GM19397 (cell line): Measurements from ENCODE around the gene FAM133A.
A peak's percentile ranks its signal among the peaks of the same experiment; 100 is the strongest.

Experiments used
- ATAC-seq: cut with Tn5 transposase; IDR thresholded peaks from one replicate; pipeline ENCODE4 v1.9.1; 2021; ENCODE audit warnings: mild to moderate bottlenecking, moderate library complexity; ENCODE audit not compliant: unreplicated experiment

The FAM133A gene

GRCh38 chrX:93673869-93674271 is at the start of gene FAM133A:
Gene FAM133A, plus strand, starts transcription at chrX:93674206. Its CDS starts 35,214 bp downstream, at chrX:93709420.
- ATAC-seq = no peak

- ATAC-seq = no peak
Observed at GRCh38 chrX:93637591-93637990, 36.4 kb upstream of the FAM133A start.

DNA sequence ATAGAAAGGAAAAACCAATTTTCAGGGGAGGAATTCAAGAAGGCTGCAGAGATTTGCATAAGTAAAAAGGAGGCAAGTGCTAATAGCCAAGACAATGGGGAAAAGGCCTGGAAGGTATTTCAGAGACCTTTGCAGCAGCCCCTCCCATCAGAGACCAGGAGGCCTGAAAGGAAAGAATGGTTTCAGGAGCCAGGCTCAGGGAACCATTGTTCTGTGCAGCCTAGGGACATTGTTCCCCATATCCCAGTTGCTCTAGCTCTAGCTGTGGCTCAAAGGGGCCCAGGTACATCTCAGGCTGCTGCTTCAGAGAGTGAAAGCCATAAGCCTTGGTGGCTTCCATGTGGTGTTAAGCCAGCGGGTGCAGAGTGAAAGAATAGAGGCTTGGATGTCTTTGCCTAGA is 24.6 kb upstream of the FAM133A start:
- ATAC-seq = no peak

GRCh38 chrX:93660575-93660974 is 13.4 kb upstream of the FAM133A start:
- ATAC-seq = no peak

DNA sequence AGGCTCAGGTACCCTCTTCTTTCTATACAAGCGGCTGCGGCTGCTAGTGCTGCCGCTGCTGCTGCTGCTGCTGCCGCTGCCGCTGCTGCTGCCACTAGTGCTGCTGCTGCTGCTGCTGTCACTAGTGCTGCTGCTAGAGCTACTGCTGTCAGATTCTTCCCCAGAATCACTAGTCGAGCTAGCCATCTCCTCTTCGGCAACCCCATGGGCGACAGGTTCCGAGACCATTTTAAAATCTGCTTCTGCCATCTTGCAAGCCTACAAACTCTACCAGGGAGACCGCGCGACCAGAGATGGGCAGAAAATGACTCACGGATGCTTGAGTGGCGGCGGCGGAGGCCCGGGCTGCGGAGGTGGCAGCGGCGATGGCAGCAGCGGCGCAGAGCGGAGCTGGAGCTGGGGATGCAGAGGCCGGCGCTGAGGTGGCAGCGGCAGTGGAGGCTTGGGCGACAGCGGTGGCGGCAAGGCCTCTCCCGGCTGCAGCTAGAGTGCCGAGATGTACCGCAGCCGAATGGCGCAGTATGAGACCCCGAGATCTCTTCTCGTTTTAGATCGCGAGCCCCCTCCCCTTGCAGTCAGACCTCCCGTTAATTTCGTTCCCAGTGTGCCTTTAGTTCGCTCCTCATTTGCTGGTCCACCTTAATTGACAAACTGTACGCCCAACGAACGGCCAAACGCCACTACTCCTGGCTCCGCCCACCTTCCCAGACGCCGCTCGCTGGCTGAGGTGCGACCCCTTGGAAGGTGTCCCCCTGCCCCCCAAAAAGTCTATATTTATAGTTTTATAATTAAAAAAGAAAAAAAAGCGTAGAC is 744 bp upstream of the FAM133A start, which contains the start of gene NAP1L3:
Gene NAP1L3 (minus strand): TSS at position 523 of the 813 bp plus-strand sequence. CDS start 274 bp downstream, at position 249.
- ATAC-seq = peak; percentile 60

DNA sequence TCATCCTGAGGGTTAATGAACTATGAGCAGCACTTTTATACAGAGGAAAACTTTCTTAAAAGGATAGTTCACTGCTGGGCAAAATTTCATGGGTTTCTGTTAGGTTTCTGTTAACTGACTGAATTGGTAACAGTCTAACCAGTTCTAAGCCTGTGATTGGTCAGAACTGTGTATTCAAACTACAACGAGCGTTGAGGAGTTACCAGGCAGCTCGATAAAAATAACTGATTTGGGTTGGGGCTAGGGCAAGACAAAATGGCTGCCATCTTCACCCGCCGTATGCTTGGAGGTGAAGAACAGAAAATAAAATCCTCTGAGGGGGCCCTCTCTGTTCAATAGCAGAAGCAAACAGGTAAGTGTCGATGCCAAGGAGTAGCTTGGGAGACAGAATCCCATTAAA is 22.0 kb downstream of the FAM133A start:
- no peak for ATAC-seq

GRCh38 chrX:93703701-93704100 is 29.7 kb downstream of the FAM133A start:
- ATAC-seq = no peak

DNA sequence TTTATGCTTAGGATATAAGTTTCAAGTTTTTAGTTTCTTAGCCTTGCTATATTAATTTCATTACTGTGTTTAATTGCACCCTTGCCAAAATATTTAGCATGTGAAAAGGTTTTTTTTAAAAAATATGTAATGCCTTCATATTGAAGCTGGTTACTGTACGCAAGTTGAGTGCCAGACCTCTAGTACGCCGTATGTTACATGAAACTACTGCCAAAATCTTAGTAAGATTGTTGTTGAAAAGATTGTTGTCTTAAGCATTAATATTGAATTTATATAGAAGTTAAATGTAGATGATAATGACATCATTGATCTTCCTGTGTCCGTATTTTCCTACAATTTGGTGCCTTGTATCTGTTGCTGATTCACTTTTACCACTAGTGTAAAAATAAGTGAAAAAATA is 37.1 kb downstream of the FAM133A start:
- ATAC-seq = no peak

DNA sequence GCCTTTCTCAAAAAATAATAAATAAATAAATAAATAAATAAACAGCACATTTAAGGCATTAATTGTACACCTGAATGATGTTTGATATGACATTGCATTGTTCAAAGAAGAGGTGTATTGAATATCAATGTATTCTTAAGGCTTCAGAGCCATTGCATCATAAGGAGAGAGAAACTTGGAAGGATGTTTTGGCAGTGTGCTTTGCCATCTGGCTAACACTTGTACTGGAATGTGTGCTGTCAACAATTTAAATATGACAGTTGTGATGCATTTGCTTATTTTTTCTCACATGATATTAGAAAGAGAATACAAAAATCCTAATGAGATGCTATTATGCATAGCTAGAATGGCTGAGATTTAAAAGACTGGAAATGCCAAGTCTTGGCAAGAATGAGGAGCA is 67.8 kb downstream of the FAM133A start:
- ATAC-seq = no peak

- no peak for ATAC-seq
Observed at GRCh38 chrX:93760163-93760562, 86.2 kb downstream of the FAM133A start.
